Measurements from ENCODE around the gene NME8.

NME8 gene

DNA sequence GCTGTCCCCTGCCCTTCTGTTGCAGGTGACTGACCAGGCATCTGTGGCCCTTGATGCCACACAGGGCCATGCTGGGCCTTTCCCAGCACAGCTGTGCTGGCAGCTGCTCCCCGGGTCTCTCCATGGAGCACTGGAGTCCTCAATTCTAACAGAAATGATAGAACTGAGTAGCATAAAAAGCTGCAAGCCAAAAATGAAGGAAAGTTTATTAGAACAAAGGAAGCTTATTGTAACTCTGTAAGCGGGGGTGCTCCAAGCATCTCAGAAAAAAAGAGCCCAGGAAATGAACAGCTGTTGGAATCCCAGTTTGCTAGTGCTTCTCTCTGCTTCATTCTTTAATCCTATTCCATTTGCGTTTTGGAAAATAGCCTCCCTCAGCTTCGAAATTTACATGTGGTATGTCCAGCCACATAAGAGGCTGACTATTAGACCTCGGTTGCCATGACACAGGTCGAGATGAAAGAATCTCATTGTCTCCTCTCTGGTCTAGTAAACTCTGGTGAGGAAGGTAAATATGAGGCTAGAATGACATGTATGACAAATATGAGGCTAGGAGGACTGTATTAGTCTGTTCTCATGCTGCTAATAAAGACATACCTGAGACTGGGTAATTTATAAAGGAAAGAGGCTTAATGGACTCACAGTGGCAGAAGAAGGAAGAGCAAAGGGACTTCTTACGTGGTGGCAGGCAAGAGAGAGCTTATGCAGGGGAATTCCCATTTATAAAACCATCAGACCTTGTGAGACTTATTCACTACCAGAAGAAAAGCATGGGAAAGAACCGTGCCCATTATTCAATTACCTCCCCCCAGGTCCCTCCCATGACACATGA, 95.7 kb downstream of the NME8 start:
- Mint-ChIP-seq H3K27ac (no peak overlapping the region), H3K4me1 (no peaks in the 10 kb centered on the region), H3K36me3 (no peaks in the 10 kb centered on the region), H3K9me3 (no peaks in the 10 kb centered on the region), H3K4me3 (no peak overlapping the region)
- ATAC-seq (no peak), DNase-seq (ENCODE audit: low spot score in 2 of 2) (no peak)

DNA sequence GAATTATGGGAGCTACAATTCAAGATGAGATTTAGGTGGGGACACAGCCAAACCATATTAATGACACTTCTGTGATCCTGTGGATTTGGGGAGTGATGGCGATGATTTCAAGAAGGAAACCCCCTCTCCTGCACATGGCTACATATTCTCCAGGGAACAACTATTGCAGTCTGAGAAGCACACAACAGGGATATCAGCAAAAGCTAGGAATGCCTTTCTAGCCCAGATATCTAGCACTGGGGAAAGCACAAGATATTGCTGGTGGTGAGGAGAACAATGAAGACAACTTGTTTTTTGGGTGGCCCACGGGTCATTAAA, 96.3 kb downstream of the NME8 start:
- DNase-seq (ENCODE audit: low spot score in 2 of 2) (no peak), ATAC-seq (no peak)
- Mint-ChIP-seq H3K27ac (no peak overlapping the region), H3K4me3 (no peak overlapping the region), H3K4me1 (no peaks in the 10 kb centered on the region), H3K9me3 (no peaks in the 10 kb centered on the region), H3K36me3 (no peaks in the 10 kb centered on the region)

GRCh38 chr7:37945336-37945735, 96.9 kb downstream of the NME8 start:
- Mint-ChIP-seq H3K36me3 (no peaks in the 10 kb centered on the region), H3K9me3 (no peaks in the 10 kb centered on the region), H3K4me1 (no peaks in the 10 kb centered on the region), H3K4me3 (no peak overlapping the region), H3K27ac (no peak overlapping the region)
- no peak for DNase-seq (ENCODE audit: low spot score in 2 of 2)
- ATAC-seq: no peak

DNA sequence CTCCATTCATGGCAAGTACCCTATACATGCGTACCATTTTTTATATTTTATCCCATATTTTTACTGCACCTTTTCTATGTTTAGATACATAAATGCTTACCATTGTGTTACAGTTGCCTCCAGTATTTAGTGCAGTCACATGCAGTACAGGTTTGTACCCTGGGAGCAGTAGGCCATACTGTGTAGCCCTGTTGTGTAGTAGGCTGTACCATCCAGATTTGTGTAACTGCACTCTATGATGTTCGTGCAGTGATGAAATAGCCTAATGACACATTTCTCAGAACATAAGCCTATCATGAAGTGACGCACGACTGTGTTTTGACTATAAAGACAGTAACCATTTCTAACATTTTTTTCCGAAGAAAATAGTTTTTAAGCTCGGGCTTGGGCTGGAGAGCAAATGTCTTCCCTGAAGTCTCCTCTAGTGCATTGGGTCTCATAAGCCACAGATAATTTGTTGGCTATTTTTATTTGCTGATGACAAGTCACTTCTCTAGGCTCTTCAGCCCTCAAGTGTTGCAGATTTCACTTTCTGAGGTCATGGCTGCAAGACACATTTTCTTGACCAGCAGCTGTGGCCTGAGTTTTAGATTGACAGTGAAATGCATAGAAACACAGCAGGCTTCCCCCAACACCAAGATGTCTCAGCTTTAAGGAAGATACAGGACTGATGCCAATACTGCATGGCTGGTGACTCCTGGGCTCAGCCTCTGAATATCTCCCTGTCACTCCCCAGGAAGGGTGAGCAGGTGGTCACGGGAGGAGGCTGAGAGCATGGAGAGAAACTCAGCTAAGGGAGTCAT, 98.9 kb downstream of the NME8 start:
- DNase-seq (ENCODE audit: low spot score in 2 of 2) (no peak), ATAC-seq (no peak)
- Mint-ChIP-seq H3K9me3 (no peaks in the 10 kb centered on the region), H3K4me3 (no peak overlapping the region), H3K4me1 (no peaks in the 10 kb centered on the region), H3K36me3 (no peaks in the 10 kb centered on the region), H3K27ac (no peak overlapping the region)

DNA sequence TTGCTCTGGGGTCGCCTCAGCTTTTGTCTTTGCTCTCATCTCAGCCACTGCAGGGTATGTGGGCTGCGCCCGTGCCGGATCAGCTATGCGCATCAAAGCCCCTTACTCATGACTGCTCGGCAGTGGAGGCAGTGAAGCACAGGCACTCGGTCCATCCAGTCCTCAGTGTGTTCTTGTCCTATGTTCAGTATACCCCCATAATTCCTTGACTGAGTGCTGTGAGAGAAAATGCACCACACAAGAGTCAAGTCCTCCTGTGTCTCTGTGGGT, 99.5 kb downstream of the NME8 start:
- Mint-ChIP-seq H3K9me3 (no peaks in the 10 kb centered on the region), H3K4me1 (no peaks in the 10 kb centered on the region), H3K36me3 (no peaks in the 10 kb centered on the region), H3K27ac (no peak overlapping the region), H3K4me3 (no peak overlapping the region)
- DNase-seq (ENCODE audit: low spot score in 2 of 2) (no peak), ATAC-seq (no peak)

Measured in stimulated activated effector memory CD8-positive, alpha-beta T cell treated with anti-CD3 and anti-CD28 coated beads, Interleukin-12 subunit alpha, Interleukin-12 subunit beta, amount 100 ng/mL, for 72 hours (primary cell).